ENCODE measurements around the gene ATXN7.

The ATXN7 gene

DNA sequence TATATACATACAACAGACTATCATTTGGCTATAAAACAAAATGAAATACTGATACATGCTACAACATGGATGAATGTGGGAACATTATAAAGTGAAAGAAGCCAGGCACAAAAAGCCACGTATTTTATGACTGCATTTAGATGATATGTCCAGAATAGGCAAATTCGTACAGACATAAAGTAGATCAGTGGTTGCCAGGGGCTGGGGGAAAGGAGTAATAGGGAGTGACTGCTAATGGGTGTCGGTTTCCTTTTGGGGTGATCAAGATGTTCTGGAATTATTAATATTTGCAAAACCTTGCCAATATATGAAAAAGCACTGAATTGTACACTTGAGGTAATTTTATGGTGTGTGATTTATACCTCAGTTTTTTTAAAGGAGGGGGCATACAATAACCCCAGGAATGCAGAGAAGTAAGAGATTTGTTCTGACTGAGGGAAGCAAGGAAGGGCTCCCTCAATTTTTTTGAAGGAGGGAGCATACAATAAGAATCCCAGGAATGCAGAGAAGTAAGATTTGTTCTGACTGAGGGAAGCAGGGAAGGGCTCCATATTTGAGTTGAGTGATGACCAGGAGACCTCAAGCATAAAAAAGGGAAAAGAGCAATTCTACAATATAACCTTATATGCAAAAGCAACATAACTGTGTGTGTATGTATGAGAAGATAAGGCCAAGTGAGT lies 153.4 kb downstream of the ATXN7 start:
- H3K4me3 ChIP-seq (ENCODE audit: low read depth, low read length) = no peak overlapping the region
- TF ChIP-seq, protein P1, sequence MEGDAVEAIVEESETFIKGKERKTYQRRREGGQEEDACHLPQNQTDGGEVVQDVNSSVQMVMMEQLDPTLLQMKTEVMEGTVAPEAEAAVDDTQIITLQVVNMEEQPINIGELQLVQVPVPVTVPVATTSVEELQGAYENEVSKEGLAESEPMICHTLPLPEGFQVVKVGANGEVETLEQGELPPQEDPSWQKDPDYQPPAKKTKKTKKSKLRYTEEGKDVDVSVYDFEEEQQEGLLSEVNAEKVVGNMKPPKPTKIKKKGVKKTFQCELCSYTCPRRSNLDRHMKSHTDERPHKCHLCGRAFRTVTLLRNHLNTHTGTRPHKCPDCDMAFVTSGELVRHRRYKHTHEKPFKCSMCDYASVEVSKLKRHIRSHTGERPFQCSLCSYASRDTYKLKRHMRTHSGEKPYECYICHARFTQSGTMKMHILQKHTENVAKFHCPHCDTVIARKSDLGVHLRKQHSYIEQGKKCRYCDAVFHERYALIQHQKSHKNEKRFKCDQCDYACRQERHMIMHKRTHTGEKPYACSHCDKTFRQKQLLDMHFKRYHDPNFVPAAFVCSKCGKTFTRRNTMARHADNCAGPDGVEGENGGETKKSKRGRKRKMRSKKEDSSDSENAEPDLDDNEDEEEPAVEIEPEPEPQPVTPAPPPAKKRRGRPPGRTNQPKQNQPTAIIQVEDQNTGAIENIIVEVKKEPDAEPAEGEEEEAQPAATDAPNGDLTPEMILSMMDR (IDR thresholded peaks at IDR 0.05; ENCODE audit: borderline replicate concordance, insufficient read depth, low read depth, low read length) = no peak

DNA sequence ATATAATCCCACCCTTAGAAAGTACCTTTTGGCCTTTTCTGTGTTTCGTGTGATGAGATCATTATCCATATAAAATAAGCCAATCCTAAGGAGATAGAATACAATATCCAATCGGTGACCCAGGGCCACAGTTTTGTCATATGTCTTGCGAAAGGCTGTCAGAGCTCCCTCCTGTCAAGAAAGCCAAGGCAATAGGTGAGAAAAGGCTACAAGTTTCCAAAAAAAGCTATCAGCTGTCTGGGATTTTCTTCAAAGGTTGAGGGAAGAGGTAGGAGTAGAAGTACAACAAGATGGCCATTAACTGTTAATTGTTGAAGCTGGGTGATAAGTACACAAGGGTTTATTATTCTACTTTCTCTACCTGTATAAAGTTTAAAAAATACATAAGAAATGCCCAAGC lies 155.6 kb downstream of the ATXN7 start:
- H3K4me3 ChIP-seq (ENCODE audit: low read depth, low read length) = no peak overlapping the region
- TF ChIP-seq, protein P1 (IDR thresholded peaks at IDR 0.05; ENCODE audit: borderline replicate concordance, insufficient read depth, low read depth, low read length) = no peak

DNA sequence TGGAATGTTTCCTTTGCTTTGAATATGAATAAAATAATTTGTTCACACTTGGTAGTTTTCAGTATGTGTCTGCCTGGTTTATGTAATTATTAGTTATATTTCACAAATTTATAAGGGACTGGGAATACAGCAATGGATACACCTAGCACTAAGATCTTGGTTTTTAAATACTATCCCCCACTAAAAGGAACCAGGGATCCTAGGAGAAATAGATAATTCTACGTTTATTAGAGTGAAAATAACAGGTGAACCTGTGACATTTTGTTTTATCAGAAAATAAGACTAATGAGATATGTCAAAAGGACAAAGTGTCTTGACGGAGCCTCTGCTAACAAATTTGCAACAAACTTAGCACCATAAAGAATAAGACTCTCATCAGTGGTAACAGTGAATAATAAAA lies 156.2 kb downstream of the ATXN7 start:
- TF ChIP-seq, protein P1 (IDR thresholded peaks at IDR 0.05; ENCODE audit: borderline replicate concordance, insufficient read depth, low read depth, low read length) = no peak
- no peak overlapping the region for H3K4me3 ChIP-seq (ENCODE audit: low read depth, low read length)

DNA sequence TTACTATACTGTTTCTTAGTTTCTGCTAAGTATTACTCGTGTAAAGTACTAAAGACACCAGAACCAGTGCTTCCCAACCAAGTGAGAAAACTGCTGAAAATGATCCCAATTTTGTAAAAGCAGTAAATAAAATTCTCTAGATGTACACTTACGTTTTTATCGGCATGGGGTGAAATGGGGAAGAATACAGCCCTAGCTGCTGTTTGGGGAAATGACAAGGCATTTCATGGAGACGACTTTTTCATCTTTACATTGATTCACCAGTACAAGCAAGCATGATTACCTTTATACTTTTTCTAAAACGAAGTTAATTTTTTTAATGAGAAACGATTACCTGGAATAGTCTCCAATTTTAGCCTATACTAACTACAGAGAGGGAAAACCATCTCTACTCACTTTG lies 158.3 kb downstream of the ATXN7 start:
- H3K4me3 ChIP-seq (ENCODE audit: low read depth, low read length) = peak overlapping the region; percentile 81
- TF ChIP-seq, protein P1 (IDR thresholded peaks at IDR 0.05; ENCODE audit: borderline replicate concordance, insufficient read depth, low read depth, low read length) = no peak

DNA sequence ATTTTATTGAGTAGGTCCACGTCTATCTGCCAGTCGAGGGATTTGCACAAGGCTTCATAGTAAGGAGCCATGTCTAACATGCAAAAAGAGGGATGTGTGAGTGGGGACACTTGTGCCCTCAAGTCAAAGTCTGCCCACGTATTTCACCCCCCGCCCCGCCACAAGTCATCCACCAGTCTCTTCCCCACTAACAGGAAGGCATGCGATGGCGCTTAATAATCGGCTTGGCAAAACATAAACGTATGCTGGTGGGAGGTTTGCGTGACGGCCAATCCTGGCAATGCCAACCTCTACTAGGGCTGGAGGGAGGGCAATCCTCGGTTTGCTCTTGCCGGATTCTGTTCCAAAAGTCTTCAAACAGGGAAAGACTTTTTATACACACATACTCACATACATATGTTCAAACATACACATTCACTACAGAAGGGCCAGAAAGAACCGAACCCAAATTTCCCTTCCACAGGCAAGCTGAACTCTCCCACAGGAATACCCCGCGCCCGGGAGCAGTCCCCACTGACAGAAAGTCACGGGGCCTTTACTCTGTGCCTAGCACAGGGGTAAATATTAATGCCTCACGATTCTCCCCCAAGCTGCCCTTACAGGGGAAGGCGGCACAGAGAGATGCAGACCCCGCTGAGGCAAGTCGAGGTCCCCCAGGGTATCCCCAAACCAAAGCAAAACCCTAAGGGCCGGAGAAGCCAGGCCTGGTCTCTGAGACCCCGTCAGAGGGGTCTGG lies 159.0 kb downstream of the ATXN7 start:
- H3K4me3 ChIP-seq (ENCODE audit: low read depth, low read length) = peak overlapping the region; percentile 81
- TF ChIP-seq, protein P1 (IDR thresholded peaks at IDR 0.05; ENCODE audit: borderline replicate concordance, insufficient read depth, low read depth, low read length) = no peak

DNA sequence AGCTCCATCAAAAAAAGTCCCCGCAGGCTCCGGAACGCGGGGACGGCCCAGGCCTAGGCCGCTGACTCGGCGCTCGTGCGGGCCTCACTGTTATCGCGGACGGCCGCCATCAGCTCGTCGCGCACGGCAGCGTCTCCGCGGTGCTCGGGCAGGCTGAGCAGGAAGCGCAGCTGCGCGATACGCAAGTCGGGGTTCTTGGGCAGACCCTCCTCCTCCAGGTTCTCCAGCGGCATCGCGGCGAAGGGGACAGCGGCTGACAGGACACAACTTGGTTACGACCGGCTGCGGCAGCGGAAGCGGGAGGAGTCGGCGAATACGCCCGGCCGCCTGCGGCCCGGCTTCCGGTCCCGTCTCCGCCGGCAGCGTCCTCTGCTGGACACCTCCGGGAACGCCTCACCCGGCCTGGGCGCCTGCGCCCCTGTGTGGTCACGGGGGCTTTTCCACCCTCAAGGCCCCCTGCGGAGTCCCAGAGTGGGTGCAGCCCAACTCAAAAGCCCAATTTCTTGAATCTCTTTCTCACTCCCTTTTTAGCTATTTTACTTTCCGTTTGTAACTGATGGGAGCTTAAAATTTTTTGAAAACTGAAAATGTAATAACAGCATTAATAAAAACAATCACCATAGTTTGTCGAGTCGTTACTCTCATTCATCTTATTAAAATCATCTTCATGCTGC lies 159.7 kb downstream of the ATXN7 start, which contains the start of gene PSMD6:
Gene PSMD6 (minus strand): TSS at position 308 of the 674 bp plus-strand sequence. CDS start 75 bp downstream, at position 233.
- TF ChIP-seq, protein P1 (IDR thresholded peaks at IDR 0.05; ENCODE audit: borderline replicate concordance, insufficient read depth, low read depth, low read length) = peak; percentile 100
- peak within 1 kb of the TSS; percentile 81 for H3K4me3 ChIP-seq (ENCODE audit: low read depth, low read length)
